Cerebellar cortex (tissue), 1 donor: ENCODE data around the gene POLR2H.

Source experiments
- DNase-seq: peaks from one replicate; pipeline ENCODE4 v3.0.0-alpha.2; 2015; ENCODE audit warnings: low spot score

Gene POLR2H

GRCh38 chr3:184361532-184361931 lies at the start of gene POLR2H, which contains the start of gene CLCN2:
Gene POLR2H (plus strand): TSS chr3:184361710. CDS start chr3:184363493, 1,783 bp downstream.
Gene CLCN2 (minus strand): TSS chr3:184361605. CDS start chr3:184361479, 126 bp downstream.
- DNase-seq, result no peak

- DNase-seq, result peak; percentile 90
Observed at GRCh38 chr3:184314363-184314699, 47.2 kb upstream of the POLR2H start, which contains the start of gene EIF4G1. Gene EIF4G1 (plus strand): TSS chr3:184314606. CDS start chr3:184315797, 1,191 bp downstream.

GRCh38 chr3:184314700-184315542 lies 46.6 kb upstream of the POLR2H start:
- DNase-seq, result no peak

GRCh38 chr3:184315543-184315867 lies 46.0 kb upstream of the POLR2H start:
- DNase-seq, result no peak

GRCh38 chr3:184315871-184316661 lies 45.4 kb upstream of the POLR2H start:
- no peak for DNase-seq

GRCh38 chr3:184316792-184317191 lies 44.7 kb upstream of the POLR2H start:
- no peak for DNase-seq

GRCh38 chr3:184317201-184317600 lies 44.3 kb upstream of the POLR2H start:
- no peak for DNase-seq

- DNase-seq, result peak; percentile 78
Observed at GRCh38 chr3:184320104-184320445, 41.4 kb upstream of the POLR2H start.

- DNase-seq, result no peak
Observed at GRCh38 chr3:184321666-184322065, 39.8 kb upstream of the POLR2H start.

- no peak for DNase-seq
Observed at GRCh38 chr3:184322731-184323487, 38.6 kb upstream of the POLR2H start.

- no peak for DNase-seq
Observed at GRCh38 chr3:184323696-184324095, 37.8 kb upstream of the POLR2H start.

GRCh38 chr3:184325269-184325668 lies 36.2 kb upstream of the POLR2H start:
- DNase-seq, result no peak

GRCh38 chr3:184325715-184326369 lies 35.7 kb upstream of the POLR2H start:
- DNase-seq, result no peak

GRCh38 chr3:184327171-184327570 lies 34.3 kb upstream of the POLR2H start:
- DNase-seq, result no peak

GRCh38 chr3:184328516-184328915 lies 33.0 kb upstream of the POLR2H start:
- no peak for DNase-seq

- DNase-seq, result no peak
Observed at GRCh38 chr3:184332370-184333090, 29.0 kb upstream of the POLR2H start.

- DNase-seq, result no peak
Observed at GRCh38 chr3:184333190-184333589, 28.3 kb upstream of the POLR2H start.

- DNase-seq, result no peak
Observed at GRCh38 chr3:184333700-184334099, 27.8 kb upstream of the POLR2H start.

GRCh38 chr3:184334470-184335158 lies 26.9 kb upstream of the POLR2H start:
- DNase-seq, result no peak

GRCh38 chr3:184335291-184335660 lies 26.2 kb upstream of the POLR2H start:
- peak; percentile 71 for DNase-seq
